Measurements from ENCODE around the gene MTSS2. TPM values are rescaled to one million over a fixed set of nuclear protein-coding genes. Genes with fewer than 3 reads are reported as not detected.

Gene MTSS2
- total RNA-seq, 1 donor from 2014 or later = 83.9 TPM

DNA sequence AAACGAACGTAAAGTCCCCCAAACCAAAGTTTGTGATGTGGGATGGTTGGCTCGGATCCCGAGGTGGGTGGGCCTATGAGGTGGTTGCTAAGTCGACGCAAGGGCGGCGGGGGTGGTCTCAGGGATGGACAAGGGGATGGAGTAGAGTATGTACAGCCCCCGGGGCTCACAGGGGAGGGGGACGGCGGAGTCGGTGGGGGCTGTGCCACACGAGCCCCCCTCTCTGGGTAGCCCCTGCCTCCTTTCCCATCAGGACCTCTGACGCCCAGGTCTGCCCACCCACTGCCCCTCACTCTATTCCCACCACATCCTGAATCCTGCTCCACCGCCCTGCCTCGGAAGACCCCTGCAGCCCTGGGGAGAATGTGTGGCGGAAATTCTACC is 24.3 kb downstream of the MTSS2 start:
- H3K36me3 ChIP-seq = peaks cover 43% of the 10 kb centered on the region
- intact Hi-C loops (cut with micrococcal nuclease) = no loop called here
- no peak for DNase-seq
- TF ChIP-seq, protein P1, sequence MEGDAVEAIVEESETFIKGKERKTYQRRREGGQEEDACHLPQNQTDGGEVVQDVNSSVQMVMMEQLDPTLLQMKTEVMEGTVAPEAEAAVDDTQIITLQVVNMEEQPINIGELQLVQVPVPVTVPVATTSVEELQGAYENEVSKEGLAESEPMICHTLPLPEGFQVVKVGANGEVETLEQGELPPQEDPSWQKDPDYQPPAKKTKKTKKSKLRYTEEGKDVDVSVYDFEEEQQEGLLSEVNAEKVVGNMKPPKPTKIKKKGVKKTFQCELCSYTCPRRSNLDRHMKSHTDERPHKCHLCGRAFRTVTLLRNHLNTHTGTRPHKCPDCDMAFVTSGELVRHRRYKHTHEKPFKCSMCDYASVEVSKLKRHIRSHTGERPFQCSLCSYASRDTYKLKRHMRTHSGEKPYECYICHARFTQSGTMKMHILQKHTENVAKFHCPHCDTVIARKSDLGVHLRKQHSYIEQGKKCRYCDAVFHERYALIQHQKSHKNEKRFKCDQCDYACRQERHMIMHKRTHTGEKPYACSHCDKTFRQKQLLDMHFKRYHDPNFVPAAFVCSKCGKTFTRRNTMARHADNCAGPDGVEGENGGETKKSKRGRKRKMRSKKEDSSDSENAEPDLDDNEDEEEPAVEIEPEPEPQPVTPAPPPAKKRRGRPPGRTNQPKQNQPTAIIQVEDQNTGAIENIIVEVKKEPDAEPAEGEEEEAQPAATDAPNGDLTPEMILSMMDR (IDR thresholded peaks at IDR 0.05; ENCODE audit: borderline replicate concordance) = no peak
- no peak overlapping the region for H3K27ac ChIP-seq (replicated peaks)
- peaks cover 22% of the 10 kb centered on the region for H3K4me1 ChIP-seq
- no peaks in the 10 kb centered on the region for H3K9me3 ChIP-seq (replicated peaks)
- no peaks in the 10 kb centered on the region for H3K27me3 ChIP-seq (ENCODE audit: low read depth)
- no peak overlapping the region for H3K4me3 ChIP-seq

DNA sequence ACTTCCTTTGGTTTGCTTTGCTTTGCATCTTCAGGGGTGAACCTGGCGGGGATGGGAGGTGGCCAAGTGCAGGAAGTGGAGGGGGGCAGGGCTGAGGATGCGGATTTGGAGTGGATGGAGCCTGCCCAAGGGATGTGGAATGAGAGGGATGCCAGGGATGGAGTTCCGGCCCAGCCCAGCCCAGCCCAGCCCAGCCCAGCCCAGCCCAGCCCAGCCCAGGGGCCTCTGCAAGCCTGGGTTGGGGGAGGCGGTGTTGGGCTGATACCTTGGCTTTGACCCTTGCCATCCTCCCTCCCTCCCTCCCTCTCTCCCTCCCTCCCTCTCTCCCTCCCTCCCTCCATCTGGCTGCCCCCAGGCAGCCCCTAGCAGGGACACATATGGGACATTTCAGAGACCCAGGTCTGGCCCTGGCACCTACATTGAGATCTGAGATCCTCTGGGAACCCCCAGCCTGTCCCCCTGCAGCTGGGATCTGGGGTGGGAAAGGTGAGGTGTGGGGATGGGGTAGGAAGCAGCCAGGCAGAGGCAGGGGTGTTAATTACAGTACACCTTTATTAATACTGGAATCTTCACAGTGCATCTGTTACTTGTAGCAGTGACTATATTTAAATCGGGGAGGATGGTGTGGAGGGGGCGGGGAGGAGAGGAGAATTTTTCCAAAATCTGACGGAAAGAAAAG is 25.0 kb downstream of the MTSS2 start:
- TF ChIP-seq, protein P1 (IDR thresholded peaks at IDR 0.05; ENCODE audit: borderline replicate concordance) = no peak
- intact Hi-C loops (cut with micrococcal nuclease) = no loop called here
- DNase-seq = no peak

DNA sequence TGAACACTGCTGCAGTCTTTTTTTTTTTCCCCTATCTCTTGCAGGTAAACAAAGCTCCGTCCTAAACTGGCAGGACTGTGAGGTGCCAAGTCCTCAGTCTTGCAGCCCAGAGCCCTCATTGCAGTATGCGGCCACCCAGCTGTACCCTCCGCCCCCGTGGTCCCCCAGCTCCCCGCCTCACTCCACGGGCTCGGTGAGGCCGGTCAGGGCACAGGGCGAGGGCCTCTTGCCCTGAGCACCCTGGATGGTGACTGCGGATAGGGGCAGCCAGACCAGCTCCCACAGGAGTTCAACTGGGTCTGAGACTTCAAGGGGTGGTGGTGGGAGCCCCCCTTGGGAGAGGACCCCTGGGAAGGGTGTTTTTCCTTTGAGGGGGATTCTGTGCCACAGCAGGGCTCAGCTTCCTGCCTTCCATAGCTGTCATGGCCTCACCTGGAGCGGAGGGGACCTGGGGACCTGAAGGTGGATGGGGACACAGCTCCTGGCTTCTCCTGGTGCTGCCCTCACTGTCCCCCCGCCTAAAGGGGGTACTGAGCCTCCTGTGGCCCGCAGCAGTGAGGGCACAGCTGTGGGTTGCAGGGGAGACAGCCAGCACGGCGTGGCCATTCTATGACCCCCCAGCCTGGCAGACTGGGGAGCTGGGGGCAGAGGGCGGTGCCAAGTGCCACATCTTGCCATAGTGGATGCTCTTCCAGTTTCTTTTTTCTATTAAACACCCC is 25.7 kb downstream of the MTSS2 start:
- intact Hi-C loops (cut with micrococcal nuclease) = no loop called here
- Histone ChIP-seq H3K27me3 (ENCODE audit: low read depth) (no peaks in the 10 kb centered on the region), H3K9me3 (replicated peaks) (no peaks in the 10 kb centered on the region), H3K27ac (replicated peaks) (no peak overlapping the region), H3K4me1 (peaks cover 17% of the 10 kb centered on the region), H3K36me3 (peaks cover 29% of the 10 kb centered on the region), H3K4me3 (no peak overlapping the region)
- DNase-seq = no peak
- TF ChIP-seq, protein P1 (IDR thresholded peaks at IDR 0.05; ENCODE audit: borderline replicate concordance) = no peak

More for the DNA sequence above, 25.0 kb downstream of the MTSS2 start:
- Histone ChIP-seq H3K27ac (replicated peaks) (no peak overlapping the region), H3K27me3 (ENCODE audit: low read depth) (no peaks in the 10 kb centered on the region), H3K4me1 (peaks cover 17% of the 10 kb centered on the region), H3K9me3 (replicated peaks) (no peaks in the 10 kb centered on the region), H3K4me3 (no peak overlapping the region), H3K36me3 (peaks cover 36% of the 10 kb centered on the region)

DNA sequence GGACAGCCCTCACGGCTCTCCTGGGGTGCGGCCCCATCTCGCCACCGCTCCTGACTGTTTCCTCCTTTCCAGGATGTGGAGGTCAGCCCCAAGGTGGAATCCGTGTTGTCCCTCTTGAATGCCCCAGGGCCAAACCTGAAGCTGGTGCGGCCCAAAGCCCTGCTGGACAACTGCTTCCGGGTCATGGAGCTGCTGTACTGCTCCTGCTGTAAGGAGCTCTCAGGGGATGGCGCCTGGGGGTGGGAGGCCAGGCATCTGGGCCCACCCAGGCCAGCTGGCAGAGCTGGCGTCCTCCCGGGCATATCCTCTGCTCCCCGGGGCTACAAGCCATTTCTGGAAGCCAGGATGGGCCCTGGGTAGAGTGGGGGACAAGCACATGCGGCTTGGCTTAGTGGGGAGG is 26.3 kb downstream of the MTSS2 start:
- no peak overlapping the region for H3K27ac ChIP-seq (replicated peaks)
- intact Hi-C loops (cut with micrococcal nuclease) = no loop called here
- no peak overlapping the region for H3K4me3 ChIP-seq
- no peaks in the 10 kb centered on the region for H3K9me3 ChIP-seq (replicated peaks)
- TF ChIP-seq, protein P1 (IDR thresholded peaks at IDR 0.05; ENCODE audit: borderline replicate concordance) = no peak
- peaks cover 23% of the 10 kb centered on the region for H3K36me3 ChIP-seq
- DNase-seq = no peak
- peaks cover 17% of the 10 kb centered on the region for H3K4me1 ChIP-seq
- H3K27me3 ChIP-seq (ENCODE audit: low read depth) = no peaks in the 10 kb centered on the region

DNA sequence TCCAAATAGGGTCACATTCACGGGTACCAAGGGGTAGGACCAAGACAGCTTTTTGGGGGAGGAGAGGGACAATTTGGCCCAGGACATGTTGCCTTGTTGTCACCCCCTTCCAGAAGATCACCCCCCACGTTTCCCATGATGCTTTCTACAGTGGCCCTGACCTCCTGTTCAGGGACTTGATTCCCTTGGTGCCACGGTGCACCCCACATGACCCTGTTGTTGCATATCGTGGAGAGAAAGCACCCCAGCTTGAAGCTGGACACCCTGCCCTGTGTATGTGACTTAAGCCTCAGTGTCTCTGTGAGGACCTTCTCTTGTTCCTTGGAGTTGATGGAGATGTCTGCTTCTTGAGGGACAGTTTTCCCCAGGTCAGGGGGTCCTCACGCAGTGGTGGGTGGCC is 26.9 kb downstream of the MTSS2 start:
- H3K4me3 ChIP-seq = no peak overlapping the region
- H3K36me3 ChIP-seq = peaks cover 17% of the 10 kb centered on the region
- H3K4me1 ChIP-seq = peaks cover 21% of the 10 kb centered on the region
- H3K27ac ChIP-seq (replicated peaks) = no peak overlapping the region
- no peaks in the 10 kb centered on the region for H3K9me3 ChIP-seq (replicated peaks)
- intact Hi-C loops (cut with micrococcal nuclease) = no loop called here
- no peak for DNase-seq
- TF ChIP-seq, protein P1 (IDR thresholded peaks at IDR 0.05; ENCODE audit: borderline replicate concordance) = no peak
- no peaks in the 10 kb centered on the region for H3K27me3 ChIP-seq (ENCODE audit: low read depth)
